GM21423 (cell line): ENCODE data around the gene PCDHGB5.

Experiments used
- ATAC-seq: cut with Tn5 transposase; IDR thresholded peaks from one replicate; pipeline ENCODE4 v1.9.1; 2021; ENCODE audit warnings: mild to moderate bottlenecking, moderate library complexity; ENCODE audit not compliant: unreplicated experiment

Gene PCDHGB5

DNA sequence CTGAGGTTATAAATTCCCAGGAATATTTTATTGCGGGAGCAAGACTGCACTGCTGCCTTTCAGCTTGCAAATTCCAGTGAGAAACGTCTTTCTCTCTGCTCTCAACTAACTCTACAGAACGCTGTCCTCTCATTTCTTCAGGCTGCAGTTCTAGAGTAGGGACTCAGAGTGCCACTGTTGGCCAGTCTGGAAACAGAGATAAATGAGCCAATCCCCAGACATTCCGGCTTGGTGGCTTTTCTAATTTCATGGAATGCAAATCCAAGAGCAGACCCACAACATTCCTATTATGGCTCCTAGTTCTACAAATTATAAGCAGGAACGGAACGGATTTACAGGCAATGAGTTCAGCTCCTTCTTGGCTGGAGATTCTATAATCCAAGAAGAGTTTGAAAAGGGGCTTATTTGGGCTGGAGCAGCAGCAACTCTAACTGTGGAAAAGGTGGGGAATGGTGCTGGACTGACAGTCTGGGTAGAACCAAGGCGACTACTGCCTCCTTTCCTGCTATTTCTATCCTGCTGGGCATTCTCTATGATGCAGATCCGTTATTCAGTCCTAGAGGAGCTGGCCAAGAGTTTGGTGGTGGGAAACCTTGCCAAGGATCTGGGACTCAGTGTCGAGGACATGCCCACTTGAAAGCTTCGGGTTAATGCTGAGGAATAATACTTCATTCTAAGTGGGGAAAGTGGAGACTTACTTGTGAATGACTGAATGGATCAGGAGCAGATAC lies 41.8 kb downstream of the PCDHGB5 start:
- ATAC-seq: no peak

DNA sequence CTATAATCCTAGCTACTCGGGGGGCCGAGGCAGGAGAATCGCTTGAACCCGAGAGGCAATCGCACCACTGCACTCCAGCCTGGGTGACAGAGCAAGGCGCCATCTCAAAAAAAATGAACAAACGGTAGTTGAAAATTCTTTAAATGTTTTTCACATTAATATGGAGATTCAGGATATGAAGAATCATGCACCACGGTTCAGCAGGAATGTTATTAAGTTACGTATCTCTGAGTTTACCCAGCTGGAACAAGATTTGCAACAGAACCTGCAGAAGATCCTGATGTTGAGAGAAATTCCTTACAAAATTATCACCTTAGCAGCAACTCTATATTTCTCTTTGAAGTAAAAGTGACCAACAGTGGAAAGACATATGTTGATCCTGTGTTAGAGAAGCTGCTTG lies 42.6 kb downstream of the PCDHGB5 start:
- ATAC-seq: no peak

DNA sequence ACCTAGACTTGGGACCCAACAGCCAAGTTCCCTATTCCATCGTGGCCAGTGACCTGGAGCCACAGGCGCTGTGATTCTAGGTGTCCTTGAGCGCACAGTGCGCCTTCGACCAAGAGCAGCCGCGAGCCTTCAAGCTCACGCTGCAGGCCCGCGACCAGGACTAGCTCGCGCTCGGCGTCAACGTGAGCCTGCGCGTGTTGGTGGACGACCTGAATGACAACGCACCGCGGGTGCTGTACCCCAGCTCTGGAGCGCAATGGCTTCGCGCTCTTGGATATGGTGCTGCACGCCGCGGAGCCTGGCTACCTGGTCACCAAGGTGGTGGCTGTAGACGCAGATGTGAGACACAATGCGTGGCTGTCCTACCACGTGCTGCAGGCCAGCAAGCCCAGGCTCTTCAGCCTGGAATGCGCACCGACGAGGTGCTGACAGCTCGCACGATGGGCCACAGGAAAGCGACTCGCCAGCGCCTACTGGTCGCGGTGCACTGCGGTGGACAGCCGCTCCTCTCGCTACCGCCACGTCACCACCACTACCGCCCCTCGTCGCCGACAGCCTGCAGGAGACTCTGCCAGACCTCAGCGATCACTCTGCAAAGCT lies 43.9 kb downstream of the PCDHGB5 start:
- no peak for ATAC-seq
